Left ventricle myocardium superior (tissue), 1 donor: ENCODE results near the gene LRBA. TPM values are rescaled to one million over a fixed set of nuclear protein-coding genes. Genes with fewer than 3 reads are reported as not detected.

Source experiments
- ATAC-seq: fragments of 200-7000 bp; cut with Tn5 transposase; one replicate; pipeline ENCODE4 v1.9.1; 2020; ENCODE audit warnings: mild to moderate bottlenecking, moderate library complexity
- DNase-seq: peaks from one replicate; pipeline ENCODE4 v3.0.0-alpha.2; 2020
- intact Hi-C: fragments of 100-400 bp; cut with micrococcal nuclease; formaldehyde crosslinking; loops from one replicate; pipeline ENCODE4 v1.11.0; 2022
- total RNA-seq: library from RNA; stranded (reverse); fragmentation: NEBNext Ultra II Directional; extraction: Animal tissue kit (Norgen Biotek cat#: 25700); gene quantifications from one replicate; pipeline ENCODE4 v1.2.1, GENCODE V29; 2021
- donor health status: DM: no; HTN: yes; CAD: no; lungs with severe emphysema.

Gene LRBA
- total RNA-seq, 1 donor from 2014 or later = 21.4 TPM

GRCh38 chr4:150852216-150852615 is 162.9 kb downstream of the LRBA start:
- intact Hi-C loops = no loop called here
- ATAC-seq (no peak), DNase-seq (no peak)

GRCh38 chr4:150849016-150849415 is 166.1 kb downstream of the LRBA start:
- DNase-seq (no peak), ATAC-seq (no peak)
- intact Hi-C loops = no loop called here

DNA sequence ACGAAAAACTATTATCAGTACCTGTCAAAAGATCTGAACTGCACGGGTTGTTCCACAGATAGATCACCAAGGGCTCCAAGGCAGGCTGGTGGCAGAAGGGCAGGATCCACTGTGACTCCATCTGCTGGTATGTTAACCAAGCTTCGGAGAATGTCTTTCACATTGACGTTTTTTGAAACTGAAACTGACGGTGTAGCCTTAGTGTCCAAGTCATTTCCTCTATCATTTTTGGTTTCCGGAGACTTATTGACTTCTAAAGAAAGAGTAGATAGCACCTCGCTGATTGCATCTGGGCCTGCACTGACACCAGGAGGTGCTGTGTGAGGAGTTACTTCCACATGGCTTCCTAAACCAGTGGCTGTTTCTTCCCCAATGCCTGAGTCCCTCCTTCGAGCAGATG is 186.9 kb downstream of the LRBA start:
- no peak for DNase-seq
- no peak for ATAC-seq
- intact Hi-C loops = no loop called here

- no peak for ATAC-seq
- intact Hi-C loops = no loop called here
Observed at GRCh38 chr4:150827226-150827625, 187.9 kb downstream of the LRBA start.

DNA sequence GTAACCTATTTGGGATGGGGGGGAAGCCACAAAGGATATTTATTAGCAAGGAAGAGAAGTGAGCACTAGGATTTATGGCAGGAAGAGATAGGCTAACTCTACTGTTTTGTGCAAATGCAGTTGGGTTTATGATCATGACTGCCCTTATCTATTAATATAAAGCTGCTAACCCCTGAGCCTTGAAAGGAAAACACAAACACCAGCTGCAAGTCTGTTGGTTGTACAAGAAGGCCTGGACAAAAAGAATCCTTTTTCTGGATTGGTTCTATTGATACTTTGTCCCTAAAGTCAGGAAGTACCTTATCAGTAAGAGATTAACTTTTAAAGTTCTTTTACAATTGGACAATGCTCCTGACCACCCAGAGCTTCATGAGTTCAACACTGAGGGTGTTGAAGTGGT is 188.8 kb downstream of the LRBA start:
- DNase-seq (no peak), ATAC-seq (no peak)
- intact Hi-C loops = no loop called here

More at GRCh38 chr4:150827226-150827625, 187.9 kb downstream of the LRBA start:
- DNase-seq = no peak

GRCh38 chr4:150822407-150822806 is 192.7 kb downstream of the LRBA start:
- ATAC-seq (no peak), DNase-seq (no peak)
- intact Hi-C loops = no loop called here

DNA sequence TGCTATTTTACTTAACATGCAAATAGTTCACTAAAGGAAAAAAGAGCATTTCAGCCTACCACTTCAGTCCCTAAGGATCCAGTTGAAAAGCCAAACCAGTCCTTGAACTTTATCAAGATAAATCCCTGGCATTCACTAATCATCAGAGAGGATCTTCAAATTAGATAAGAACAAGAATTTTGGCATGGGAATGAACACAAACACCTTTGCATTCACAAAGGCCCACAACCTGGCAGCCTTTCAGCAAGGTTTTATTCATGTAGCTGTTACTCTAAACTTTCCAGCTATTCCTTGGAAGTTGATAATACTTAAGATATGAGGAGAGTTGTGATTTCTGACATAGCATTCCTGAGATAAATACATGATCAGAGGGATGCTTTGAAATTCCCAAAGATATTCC is 193.4 kb downstream of the LRBA start:
- ATAC-seq = no peak
- intact Hi-C loops = no loop called here
- DNase-seq = no peak

GRCh38 chr4:150820409-150820808 is 194.7 kb downstream of the LRBA start:
- DNase-seq (no peak), ATAC-seq (no peak)
- intact Hi-C loops = no loop called here

GRCh38 chr4:150818661-150819060 is 196.4 kb downstream of the LRBA start:
- ATAC-seq = no peak
- no peak for DNase-seq
- intact Hi-C loops = no loop called here

- ATAC-seq = no peak
- intact Hi-C loops = no loop called here
- no peak for DNase-seq
Observed at GRCh38 chr4:150817804-150818528, 197.1 kb downstream of the LRBA start.

DNA sequence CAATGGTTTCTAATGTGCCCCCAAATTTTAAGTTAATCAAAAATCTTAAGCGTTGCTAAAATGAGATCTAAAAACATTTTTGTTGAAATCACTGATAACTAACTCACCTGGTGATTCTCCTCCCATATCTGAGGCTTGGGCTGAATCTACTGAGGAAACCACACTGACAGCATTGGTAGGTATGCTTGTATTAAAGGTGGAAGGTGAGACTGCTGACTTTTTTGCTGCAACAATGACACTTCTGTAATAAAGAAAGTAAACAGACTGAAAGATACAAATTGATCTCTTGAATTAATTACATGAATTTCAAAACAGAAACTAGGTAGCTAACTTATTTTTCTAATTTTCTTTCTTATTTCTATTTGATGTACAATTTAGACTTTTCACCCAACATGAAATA is 198.1 kb downstream of the LRBA start:
- intact Hi-C loops = no loop called here
- ATAC-seq = no peak
- DNase-seq = no peak

GRCh38 chr4:150816491-150816890 is 198.6 kb downstream of the LRBA start:
- intact Hi-C loops = no loop called here
- DNase-seq (no peak), ATAC-seq (no peak)

GRCh38 chr4:150814873-150815272 is 200.2 kb downstream of the LRBA start:
- ATAC-seq (no peak), DNase-seq (no peak)
- intact Hi-C loops = no loop called here

GRCh38 chr4:150805183-150806025 is 209.7 kb downstream of the LRBA start:
- DNase-seq (no peak), ATAC-seq (no peak)
- intact Hi-C loops = no loop called here

- intact Hi-C loops = no loop called here
- no peak for DNase-seq
- no peak for ATAC-seq
Observed at GRCh38 chr4:150801833-150802232, 213.3 kb downstream of the LRBA start.

DNA sequence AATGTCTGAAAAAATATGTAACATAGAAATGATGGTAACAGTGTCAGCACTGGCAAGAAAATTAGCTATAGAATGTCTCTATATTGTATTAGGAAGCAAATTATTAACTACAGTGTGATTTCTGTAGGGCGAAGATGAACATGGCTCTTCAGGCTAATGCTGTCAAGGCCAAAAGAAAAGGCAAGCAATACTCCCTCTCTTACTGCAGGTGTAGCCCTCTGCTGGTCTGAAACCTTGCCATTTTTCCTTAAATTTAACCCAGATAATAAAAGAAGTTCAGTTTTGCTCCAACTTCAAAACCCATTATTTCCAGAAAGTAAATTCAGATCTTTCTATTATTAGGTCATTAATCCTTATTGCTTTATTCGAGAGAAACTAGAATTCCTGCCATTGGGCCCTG is 215.9 kb downstream of the LRBA start:
- DNase-seq (no peak), ATAC-seq (no peak)
- intact Hi-C loops = no loop called here

DNA sequence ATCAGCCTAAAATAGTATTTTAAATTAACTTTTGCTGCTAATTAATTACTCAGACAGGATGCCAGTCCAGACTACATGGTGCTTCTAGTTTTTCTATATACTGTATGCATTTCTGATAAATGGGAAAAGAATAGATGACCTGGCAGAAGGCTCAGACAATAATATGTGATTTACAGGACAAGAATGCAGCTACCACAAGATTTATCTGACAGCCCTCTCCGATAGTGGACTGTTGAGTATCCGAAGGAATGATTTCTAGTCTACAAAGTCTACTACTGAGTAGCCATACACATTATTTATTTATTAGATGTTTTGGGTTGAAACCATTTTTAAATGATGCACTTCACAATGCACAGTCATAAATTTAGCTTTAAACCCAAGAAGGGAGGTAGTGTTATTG is 220.4 kb downstream of the LRBA start:
- ATAC-seq (no peak), DNase-seq (no peak)
- intact Hi-C loops = no loop called here

DNA sequence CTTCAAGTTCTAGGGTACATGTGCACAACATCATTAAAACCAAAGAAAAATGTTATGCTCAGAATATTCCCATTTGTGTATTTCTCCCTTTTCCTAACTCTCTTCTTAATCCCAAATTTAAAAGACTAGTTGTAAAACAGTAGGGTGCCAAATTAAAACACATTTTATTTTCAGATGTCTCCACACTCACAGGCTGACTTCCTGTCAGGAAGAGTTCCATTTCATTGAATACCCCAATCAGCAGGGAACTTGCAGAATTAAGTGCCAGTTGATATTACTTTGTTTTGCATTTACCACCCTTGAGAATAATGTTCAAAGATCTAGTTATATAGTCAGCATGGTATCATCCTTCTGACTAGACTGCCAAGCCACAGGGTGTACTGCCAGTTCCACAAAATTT is 225.2 kb downstream of the LRBA start:
- DNase-seq (no peak), ATAC-seq (no peak)
- intact Hi-C loops = no loop called here

DNA sequence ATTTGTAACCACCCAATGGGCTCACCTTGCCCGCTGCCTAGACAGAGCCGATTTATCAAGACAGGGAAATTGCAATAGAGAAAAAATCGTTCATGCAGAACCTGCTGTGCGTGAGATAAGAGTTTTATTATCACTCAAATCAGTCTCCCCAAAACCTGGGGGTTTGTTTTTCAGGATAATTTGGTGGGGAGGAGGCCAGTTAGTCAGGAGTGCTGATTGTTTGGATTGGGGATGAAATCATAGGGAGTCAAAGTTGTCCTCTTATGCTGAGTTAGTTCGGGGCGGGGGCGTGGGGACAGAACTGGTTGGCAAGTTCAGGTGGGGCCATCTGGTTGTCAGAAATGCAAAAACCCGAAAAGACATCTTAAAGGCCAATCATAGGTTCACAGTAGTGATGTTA is 230.1 kb downstream of the LRBA start:
- ATAC-seq = no peak
- DNase-seq = no peak
- intact Hi-C loops = no loop called here

DNA sequence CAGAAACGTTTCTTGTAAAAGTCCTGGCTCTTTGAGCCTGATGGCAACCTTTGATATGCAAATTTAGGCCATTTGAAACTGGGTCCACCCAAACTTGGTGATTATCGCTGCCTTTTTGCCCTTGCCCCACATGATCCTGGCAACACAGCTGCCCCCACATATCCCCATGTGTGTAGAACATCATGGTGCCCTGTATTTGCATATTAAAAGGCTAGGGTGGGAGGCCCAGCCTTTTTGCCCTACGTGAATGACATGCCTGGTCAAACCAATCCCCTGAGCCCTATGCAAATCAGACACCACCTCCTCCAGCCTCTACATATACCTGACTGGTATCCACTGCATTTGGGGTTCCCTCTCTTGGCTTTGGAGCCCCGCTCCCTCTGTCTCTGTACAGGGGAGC is 230.8 kb downstream of the LRBA start:
- intact Hi-C loops = no loop called here
- DNase-seq (no peak), ATAC-seq (no peak)

DNA sequence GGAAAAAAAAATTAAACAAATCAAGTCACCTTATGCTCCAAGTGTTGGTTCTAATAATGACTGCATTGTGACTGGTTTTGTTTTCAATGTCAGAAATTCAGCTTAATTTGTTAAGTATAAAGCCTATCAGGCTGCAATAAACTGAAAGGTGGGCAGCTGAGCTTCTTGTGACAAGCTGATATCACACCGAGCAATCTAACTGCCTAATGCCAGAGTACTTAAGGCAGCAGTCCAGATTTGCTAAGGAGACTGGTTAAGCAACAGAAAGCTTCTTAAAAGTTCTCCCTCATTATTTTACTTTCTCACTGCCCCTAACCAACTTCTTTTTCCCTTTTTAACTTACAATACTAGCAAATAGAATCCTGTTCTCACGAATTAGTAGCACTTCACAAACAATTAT is 232.2 kb downstream of the LRBA start:
- intact Hi-C loops = no loop called here

More for the DNA sequence above, 232.2 kb downstream of the LRBA start:
- DNase-seq (no peak), ATAC-seq (no peak)
